Kidney (tissue), 14 donors: ENCODE measurements around the gene BORCS5. TPM values are rescaled to one million over a fixed set of nuclear protein-coding genes. Genes with fewer than 3 reads are reported as not detected.

Experiments used
- DNase-seq, 5 donors: peaks; one replicate each; pipeline ENCODE4 v3.0.0-alpha.2; 2013 to 2020
- FAIRE-seq: peaks from 2 replicates; lab custom pipeline; 2012; peaks lifted over from hg19 to GRCh38; lab: Jason Lieb, UNC
- H3K27ac ChIP-seq, 2 donors: one replicate each; pipeline ENCODE4 v1.7.0; 2013; ENCODE audit warnings: low read depth in 2 of 2, low read length in 2 of 2, inconsistent platforms in 1 of 2
- H3K27me3 ChIP-seq: one replicate; pipeline ENCODE4 v1.7.1; 2013; ENCODE audit warnings: low read length, inconsistent platforms; ENCODE audit not compliant: control insufficient read depth, insufficient read depth
- H3K36me3 ChIP-seq, 3 donors: one replicate each; pipeline versions ENCODE4 v1.7.0 to v1.7.1; 2013; ENCODE audit warnings: low read length in 3 of 3, control low read depth in 1 of 3, inconsistent platforms in 1 of 3; ENCODE audit not compliant: insufficient read depth in 3 of 3, control insufficient read depth in 2 of 3
- H3K4me1 ChIP-seq, 3 donors: one replicate each; pipeline versions ENCODE4 v1.7.0 to v1.7.1; 2013; ENCODE audit warnings: low read length in 3 of 3, inconsistent platforms in 1 of 3, low read depth in 1 of 3; ENCODE audit not compliant: control insufficient read depth in 2 of 3, insufficient read depth in 2 of 3
- H3K4me3 ChIP-seq, 3 donors: one replicate each; pipeline versions ENCODE4 v1.7.0 to v1.8.1; 2013; ENCODE audit warnings: low read length in 3 of 3, control low read depth in 1 of 3, inconsistent platforms in 1 of 3
- H3K9ac ChIP-seq, 3 donors: one replicate each; pipeline versions ENCODE4 v1.7.0 to v1.7.1; 2013; ENCODE audit warnings: low read length in 3 of 3, control low read depth in 1 of 3, inconsistent platforms in 1 of 3
- H3K9me3 ChIP-seq, 3 donors: one replicate each; pipeline versions ENCODE4 v1.7.0 to v1.7.1; 2013; ENCODE audit warnings: low read length in 3 of 3, control low read depth in 1 of 3, inconsistent platforms in 1 of 3; ENCODE audit not compliant: control insufficient read depth in 2 of 3, insufficient read depth in 1 of 3
- CTCF ChIP-seq: IDR thresholded peaks from 3 replicates; pipeline ENCODE4 v1.5.1; 2012; ENCODE audit warnings: mild to moderate bottlenecking, moderate library complexity, borderline replicate concordance; ENCODE audit not compliant: insufficient read depth; ENCODE audit errors: extremely low read depth
- intact Hi-C: fragments of 100-400 bp; cut with DNase I; formaldehyde crosslinking; loops from one replicate; pipeline ENCODE4 v1.11.1; 2022
- polyA plus RNA-seq: library from polyadenylated mRNA; stranded (reverse); fragments of 350-450 nt; fragmentation: Illumina TruSeq; extraction: RNeasy Lipid Tissue Mini Kit (QIAGEN cat#74804); gene quantifications from one replicate; pipeline ENCODE4 v1.2.3, GENCODE V29; 2014; ENCODE audit warnings: low read depth, low replicate concordance; ENCODE audit not compliant: insufficient read depth
- total RNA-seq: library from RNA; stranded (reverse); fragmentation: NEBNext Ultra II Directional; extraction: Animal tissue kit (Norgen Biotek cat#: 25700); gene quantifications from one replicate; pipeline ENCODE4 v1.2.1, GENCODE V29; 2021
- donor health status: control.
- donor health status: control.
- donor health status: control.
- donor health status: control.
- donor health status: control.
- donor health status: DM: yes; HTN: yes; CAD: no.
- donor health status: Normal renal cell carcinoma (clear cell type).

BORCS5 gene
- total and polyA plus RNA-seq, 2 donors from 2014 or later = 11.2 to 14.0 TPM

- no peaks in the 10 kb centered on the region for H3K27me3 ChIP-seq
- DNase-seq (no peak), FAIRE-seq (no peak)
- no peak overlapping the region for H3K4me3 ChIP-seq
- peaks cover 0 to 4% (median 0%) of the 10 kb centered on the region in 3 donors for H3K36me3 ChIP-seq
- intact Hi-C loops = no loop called here
- no peak overlapping the region for H3K9ac ChIP-seq
- no peaks in the 10 kb centered on the region for H3K9me3 ChIP-seq
- H3K27ac ChIP-seq = no peak overlapping the region
- TF ChIP-seq CTCF = no peak
- peaks cover 0 to 11% (median 0%) of the 10 kb centered on the region in 3 donors for H3K4me1 ChIP-seq
Observed at GRCh38 chr12:12400793-12401192, 43.9 kb downstream of the BORCS5 start.

DNA sequence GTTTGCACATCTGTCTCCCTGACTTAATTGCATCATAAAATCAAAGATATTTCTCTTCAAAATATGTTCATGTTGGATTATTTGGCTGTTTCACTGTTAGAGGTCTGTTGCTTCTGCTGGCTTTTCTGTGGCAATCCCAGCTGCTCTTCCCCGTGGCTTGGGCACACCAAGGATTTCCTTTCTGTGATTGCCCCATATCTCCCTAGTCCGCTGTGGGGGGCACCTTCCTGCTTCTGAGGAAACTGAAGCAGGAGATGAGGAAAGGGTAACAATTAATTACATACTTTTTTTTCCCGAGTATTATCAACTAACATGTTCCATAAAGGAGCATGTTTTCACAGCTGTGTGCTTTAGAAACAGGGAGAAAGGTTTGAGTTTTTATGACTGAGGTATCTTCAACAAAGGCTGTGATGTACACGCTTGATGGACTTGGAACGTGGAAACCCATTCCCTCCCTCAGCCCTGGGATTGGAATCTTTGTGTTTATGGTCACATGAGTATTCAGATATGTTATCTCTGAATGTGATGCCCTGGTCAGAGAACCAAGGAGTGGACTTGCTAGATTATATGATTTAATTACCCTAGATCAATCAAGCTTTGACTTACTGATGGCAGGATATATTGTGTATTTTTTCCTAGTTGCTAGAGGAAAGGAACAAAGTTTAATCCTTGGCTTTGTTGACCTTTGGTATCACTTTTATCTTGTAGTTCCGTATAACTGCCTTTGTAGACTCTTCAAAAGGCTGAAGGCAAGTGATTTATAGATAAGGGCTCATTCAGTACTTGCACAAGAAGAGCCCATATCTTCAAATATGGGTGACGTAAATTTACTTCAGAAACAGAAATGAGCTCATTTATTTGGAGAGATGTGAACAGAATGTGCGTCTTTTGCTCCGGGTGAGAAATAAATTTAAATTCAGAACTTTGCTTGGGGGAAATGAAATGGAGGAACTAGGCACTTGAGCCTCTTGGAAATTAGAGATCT lies 46.7 kb downstream of the BORCS5 start:
- DNase-seq (peak in 3 of 5 donors; percentile 22 to 71 (median 65)), FAIRE-seq (no peak)
- Histone ChIP-seq H3K9ac (no peak overlapping the region), H3K4me1 (peaks cover 0 to 9% (median 0%) of the 10 kb centered on the region in 3 donors), H3K36me3 (peaks cover 0 to 4% (median 0%) of the 10 kb centered on the region in 3 donors), H3K27me3 (no peaks in the 10 kb centered on the region), H3K4me3 (no peak overlapping the region), H3K9me3 (no peaks in the 10 kb centered on the region), H3K27ac (no peak overlapping the region)
- intact Hi-C loops = no loop called here
- no peak for TF ChIP-seq CTCF

DNA sequence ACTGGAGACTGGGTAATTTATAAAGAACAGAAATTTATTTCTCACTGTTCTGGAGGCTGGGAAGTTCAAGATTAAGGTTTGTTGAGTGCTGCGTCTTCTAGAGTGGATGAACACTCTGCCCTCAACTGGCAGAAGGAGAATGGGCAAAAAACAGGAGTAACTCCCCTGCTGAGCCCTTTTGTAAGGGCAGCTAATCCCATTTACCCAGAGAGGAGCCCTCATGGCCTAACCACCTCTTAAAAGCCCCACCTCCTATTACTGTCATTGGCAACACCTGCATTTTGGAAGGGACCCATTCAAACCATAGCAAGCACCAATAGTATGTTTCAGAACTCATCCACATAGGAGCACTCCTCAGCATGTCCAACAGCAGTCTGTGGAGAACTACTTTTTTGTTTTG lies 47.4 kb downstream of the BORCS5 start:
- FAIRE-seq (no peak), DNase-seq (no peak)
- H3K9me3 ChIP-seq = no peaks in the 10 kb centered on the region
- no peak overlapping the region for H3K9ac ChIP-seq
- H3K27me3 ChIP-seq = no peaks in the 10 kb centered on the region
- H3K4me3 ChIP-seq = no peak overlapping the region
- H3K27ac ChIP-seq = no peak overlapping the region
- intact Hi-C loops = no loop called here
- no peak for TF ChIP-seq CTCF
- H3K4me1 ChIP-seq = peaks cover 0 to 9% (median 0%) of the 10 kb centered on the region in 3 donors
- peaks cover 0 to 4% (median 0%) of the 10 kb centered on the region in 3 donors for H3K36me3 ChIP-seq
